ENCODE measurements around the gene MAP3K2.
"Not testable (repeated sequence)": the region's sequence is repeated elsewhere in the genome, so short reads cannot be mapped to it uniquely, and the experiment has no call there.

MAP3K2 gene

GRCh38 chr2:127358044-127358443, 29.7 kb downstream of the MAP3K2 start:
- peak; percentile 12 for DNase-seq (ENCODE audit: low read depth)
- no peak for TF ChIP-seq CTCF (conservative IDR thresholded peaks at IDR 0.05; ENCODE audit: low read depth, low read length)
- H3K4me3 ChIP-seq (ENCODE audit: low read depth, low read length), result no peak overlapping the region

- no peak for DNase-seq (ENCODE audit: low read depth)
- TF ChIP-seq CTCF (conservative IDR thresholded peaks at IDR 0.05; ENCODE audit: low read depth, low read length), result no peak
- H3K4me3 ChIP-seq (ENCODE audit: low read depth, low read length), result no peak overlapping the region
Observed at GRCh38 chr2:127357591-127357990, 30.2 kb downstream of the MAP3K2 start.

GRCh38 chr2:127356531-127356930, 31.2 kb downstream of the MAP3K2 start:
- TF ChIP-seq CTCF (conservative IDR thresholded peaks at IDR 0.05; ENCODE audit: low read depth, low read length), result no peak
- no peak for DNase-seq (ENCODE audit: low read depth)
- H3K4me3 ChIP-seq (ENCODE audit: low read depth, low read length), result no peak overlapping the region

- no peak overlapping the region for H3K4me3 ChIP-seq (ENCODE audit: low read depth, low read length)
- DNase-seq (ENCODE audit: low read depth), result peak; percentile 31
- TF ChIP-seq CTCF (conservative IDR thresholded peaks at IDR 0.05; ENCODE audit: low read depth, low read length), result peak; percentile 73
Observed at GRCh38 chr2:127355407-127356008, 32.3 kb downstream of the MAP3K2 start.

- not testable (repeated sequence) for DNase-seq (ENCODE audit: low read depth); H3K4me3 ChIP-seq (ENCODE audit: low read depth, low read length)
Observed at GRCh38 chr2:127353873-127354676, 33.7 kb downstream of the MAP3K2 start.

GRCh38 chr2:127353223-127353622, 34.6 kb downstream of the MAP3K2 start:
- DNase-seq (ENCODE audit: low read depth); H3K4me3 ChIP-seq (ENCODE audit: low read depth, low read length): not testable (repeated sequence)

- no peak for TF ChIP-seq CTCF (conservative IDR thresholded peaks at IDR 0.05; ENCODE audit: low read depth, low read length)
- DNase-seq (ENCODE audit: low read depth), result no peak
Observed at GRCh38 chr2:127351603-127352002, 36.2 kb downstream of the MAP3K2 start.

GRCh38 chr2:127348426-127349000, 39.3 kb downstream of the MAP3K2 start:
- no peak overlapping the region for H3K4me3 ChIP-seq (ENCODE audit: low read depth, low read length)
- no peak for TF ChIP-seq CTCF (conservative IDR thresholded peaks at IDR 0.05; ENCODE audit: low read depth, low read length)
- DNase-seq (ENCODE audit: low read depth), result peak; percentile 27

More at GRCh38 chr2:127351603-127352002, 36.2 kb downstream of the MAP3K2 start:
- no peak overlapping the region for H3K4me3 ChIP-seq (ENCODE audit: low read depth, low read length)

All from choroid plexus epithelial cell (primary cell).